Osteoblast (primary cell): Measurements from ENCODE around the gene PRKCE. TPM values are rescaled to one million over a fixed set of nuclear protein-coding genes. Genes with fewer than 3 reads are reported as not detected.

ENCODE experiments used
- DNase-seq: peaks from one replicate; pipeline ENCODE4 v3.0.0; 2011; ENCODE audit warnings: low spot score, mixed read lengths; ENCODE audit not compliant: insufficient read length; ENCODE audit errors: missing footprints
- H2AFZ ChIP-seq: 2 replicates; pipeline ENCODE4 v1.6.0; 2011; ENCODE audit warnings: mild to moderate bottlenecking, low read length
- H3K27ac ChIP-seq: 2 replicates; pipeline ENCODE4 v1.5.1; 2011; ENCODE audit warnings: mild to moderate bottlenecking, low read depth, low read length, moderate library complexity
- H3K27me3 ChIP-seq: 2 replicates; pipeline ENCODE4 v1.6.0; 2012; ENCODE audit warnings: mild to moderate bottlenecking, control low read depth, inconsistent platforms, low read length, moderate library complexity; ENCODE audit not compliant: insufficient read depth
- H3K36me3 ChIP-seq: 2 replicates; pipeline ENCODE4 v1.5.1; 2011; ENCODE audit warnings: mild to moderate bottlenecking, low read length, control low read depth, moderate library complexity; ENCODE audit not compliant: insufficient read depth
- H3K4me1 ChIP-seq: 2 replicates; pipeline ENCODE4 v1.5.1; 2011; ENCODE audit warnings: mild to moderate bottlenecking, low read length, control low read depth, moderate library complexity; ENCODE audit not compliant: insufficient read depth
- H3K4me2 ChIP-seq: 2 replicates; pipeline ENCODE4 v1.6.0; 2011; ENCODE audit warnings: mild to moderate bottlenecking, low read length; ENCODE audit not compliant: insufficient read depth
- H3K4me3 ChIP-seq: fragments of 200-600 bp; sonication (generic); 3 replicates; pipeline ENCODE4 v1.5.1; 2012; ENCODE audit warnings: mild to moderate bottlenecking, low read length, inconsistent platforms; ENCODE audit not compliant: insufficient read depth
- H3K79me2 ChIP-seq: 2 replicates; pipeline ENCODE4 v1.6.0; 2012; ENCODE audit warnings: mild to moderate bottlenecking, low read length, control low read depth, inconsistent platforms; ENCODE audit not compliant: insufficient read depth
- H3K9me3 ChIP-seq: 2 replicates; pipeline ENCODE4 v1.5.1; 2011; ENCODE audit warnings: low read depth, low read length, control low read depth
- H4K20me1 ChIP-seq: 2 replicates; pipeline ENCODE4 v1.6.0; 2012; ENCODE audit warnings: mild to moderate bottlenecking, low read length, control low read depth; ENCODE audit not compliant: insufficient read depth
- total RNA-seq: library from RNA; depleted of rRNA; stranded (reverse); fragments of >200 nt; gene quantifications from 2 replicates; pipeline ENCODE4 v1.2.3, GENCODE V29; 2012
- TF ChIP-seq, protein P1 (sequence below): IDR thresholded peaks from 2 replicates; pipeline ENCODE4 v1.5.1; 2011; ENCODE audit warnings: mild to moderate bottlenecking, low read depth, low read length, moderate library complexity; ENCODE audit errors: extremely low read depth

The PRKCE gene
- total RNA-seq, 1 donor, result 22.1 TPM

DNA sequence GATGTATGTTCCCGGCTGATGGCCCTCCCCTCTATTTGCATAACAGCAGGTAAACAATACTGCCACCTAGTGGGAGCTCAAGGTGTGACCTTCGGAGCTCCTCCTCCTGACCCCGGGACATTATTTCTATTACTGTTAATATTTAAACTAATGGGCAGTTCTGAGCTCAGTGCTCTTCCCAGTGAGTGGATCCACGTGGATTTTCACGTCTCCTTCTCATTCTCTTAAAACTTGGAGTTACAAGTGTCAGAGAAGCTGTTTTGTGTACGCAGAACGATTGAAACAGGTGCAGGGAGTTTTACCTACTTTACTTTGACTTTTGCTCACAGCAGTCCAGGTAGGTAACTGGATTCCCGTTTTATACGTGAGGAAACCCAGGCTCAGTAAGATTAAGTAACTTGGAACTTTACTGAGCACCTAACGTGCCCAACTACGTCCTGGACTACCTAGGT, 127.3 kb downstream of the PRKCE start:
- peak overlapping the region; percentile 32 for H3K4me2 ChIP-seq
- DNase-seq, result peak; percentile 90
- H2AFZ ChIP-seq, result no peak overlapping the region
- no peak overlapping the region for H3K27ac ChIP-seq
- no peaks in the 10 kb centered on the region for H3K79me2 ChIP-seq
- no peaks in the 10 kb centered on the region for H3K9me3 ChIP-seq
- no peaks in the 10 kb centered on the region for H3K36me3 ChIP-seq
- peaks cover 13% of the 10 kb centered on the region for H3K4me1 ChIP-seq
- TF ChIP-seq, protein P1, sequence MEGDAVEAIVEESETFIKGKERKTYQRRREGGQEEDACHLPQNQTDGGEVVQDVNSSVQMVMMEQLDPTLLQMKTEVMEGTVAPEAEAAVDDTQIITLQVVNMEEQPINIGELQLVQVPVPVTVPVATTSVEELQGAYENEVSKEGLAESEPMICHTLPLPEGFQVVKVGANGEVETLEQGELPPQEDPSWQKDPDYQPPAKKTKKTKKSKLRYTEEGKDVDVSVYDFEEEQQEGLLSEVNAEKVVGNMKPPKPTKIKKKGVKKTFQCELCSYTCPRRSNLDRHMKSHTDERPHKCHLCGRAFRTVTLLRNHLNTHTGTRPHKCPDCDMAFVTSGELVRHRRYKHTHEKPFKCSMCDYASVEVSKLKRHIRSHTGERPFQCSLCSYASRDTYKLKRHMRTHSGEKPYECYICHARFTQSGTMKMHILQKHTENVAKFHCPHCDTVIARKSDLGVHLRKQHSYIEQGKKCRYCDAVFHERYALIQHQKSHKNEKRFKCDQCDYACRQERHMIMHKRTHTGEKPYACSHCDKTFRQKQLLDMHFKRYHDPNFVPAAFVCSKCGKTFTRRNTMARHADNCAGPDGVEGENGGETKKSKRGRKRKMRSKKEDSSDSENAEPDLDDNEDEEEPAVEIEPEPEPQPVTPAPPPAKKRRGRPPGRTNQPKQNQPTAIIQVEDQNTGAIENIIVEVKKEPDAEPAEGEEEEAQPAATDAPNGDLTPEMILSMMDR, result peak; percentile 83
- H3K4me3 ChIP-seq, result no peak overlapping the region
- no peaks in the 10 kb centered on the region for H3K27me3 ChIP-seq
- H4K20me1 ChIP-seq, result peaks cover 8% of the 10 kb centered on the region

DNA sequence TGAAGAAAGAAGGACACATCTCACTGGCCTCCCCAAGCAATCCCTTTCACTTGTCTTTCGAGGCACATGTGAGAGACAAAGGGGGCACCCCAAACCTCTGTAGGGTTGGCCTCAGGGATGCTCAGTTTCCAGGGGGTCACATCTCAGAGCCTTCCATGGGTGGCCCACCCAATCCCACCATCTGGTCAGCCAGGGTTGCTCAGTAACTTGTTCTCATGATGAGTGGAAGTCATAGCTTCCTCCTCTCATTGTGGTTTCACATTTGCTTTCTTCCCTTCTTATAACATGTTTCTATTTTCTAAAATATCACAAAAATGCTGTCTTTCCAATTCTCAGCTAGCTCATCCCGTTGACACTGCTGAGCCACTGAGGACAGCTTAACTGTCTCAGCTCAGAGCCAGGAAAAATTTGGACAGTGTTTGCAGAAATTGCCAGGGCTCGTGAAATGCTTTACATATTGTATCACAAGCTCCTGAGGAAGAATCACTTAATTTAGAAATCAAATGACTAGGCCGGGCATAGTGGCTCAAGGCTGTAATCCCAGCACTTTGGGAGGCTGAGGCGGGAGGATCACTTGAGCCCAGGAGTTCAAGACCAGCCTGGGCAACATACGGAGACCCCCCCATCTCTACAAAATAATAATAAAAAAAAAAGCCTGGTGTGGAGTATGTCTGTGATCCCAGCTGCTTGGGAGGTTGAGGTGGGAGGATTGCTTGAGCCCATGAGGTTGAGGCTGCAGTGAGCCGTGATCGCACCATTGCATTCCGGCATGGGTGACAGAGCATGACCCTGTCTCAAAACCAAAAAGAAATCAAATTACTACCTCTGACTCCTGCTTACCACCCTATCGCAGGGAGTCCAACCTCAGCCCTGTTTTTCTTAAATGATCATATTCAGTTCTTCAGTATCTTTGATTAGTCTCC, 129.3 kb downstream of the PRKCE start:
- H4K20me1 ChIP-seq, result peaks cover 8% of the 10 kb centered on the region
- no peaks in the 10 kb centered on the region for H3K27me3 ChIP-seq

DNA sequence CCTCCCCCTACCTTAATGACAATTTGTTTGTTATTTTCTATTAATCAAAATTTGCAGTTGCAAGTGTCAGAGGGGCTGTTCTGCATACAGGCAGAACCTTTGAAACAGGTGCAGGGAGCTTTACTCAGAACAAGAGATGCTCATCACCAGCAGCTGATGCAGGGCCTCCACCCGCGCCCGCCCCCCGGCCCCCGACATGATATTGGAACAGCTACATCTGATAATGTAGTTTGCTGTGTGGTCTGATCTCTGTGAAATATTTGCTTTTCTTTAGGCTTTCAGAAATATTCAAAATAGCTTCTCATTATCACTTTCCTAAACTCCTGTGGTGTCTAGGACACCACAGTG, 130.0 kb downstream of the PRKCE start:
- DNase-seq, result no peak
- peaks cover 8% of the 10 kb centered on the region for H4K20me1 ChIP-seq
- H2AFZ ChIP-seq, result no peak overlapping the region
- H3K4me3 ChIP-seq, result no peak overlapping the region
- TF ChIP-seq, protein P1, result no peak
- peaks cover 4% of the 10 kb centered on the region for H3K4me1 ChIP-seq
- H3K36me3 ChIP-seq, result no peaks in the 10 kb centered on the region
- H3K27me3 ChIP-seq, result no peaks in the 10 kb centered on the region
- H3K9me3 ChIP-seq, result no peaks in the 10 kb centered on the region
- no peak overlapping the region for H3K4me2 ChIP-seq
- no peaks in the 10 kb centered on the region for H3K79me2 ChIP-seq
- H3K27ac ChIP-seq, result no peak overlapping the region

More for the DNA sequence above, 129.3 kb downstream of the PRKCE start:
- no peak for DNase-seq
- H3K36me3 ChIP-seq, result no peaks in the 10 kb centered on the region
- H3K79me2 ChIP-seq, result no peaks in the 10 kb centered on the region
- no peak overlapping the region for H3K4me2 ChIP-seq
- TF ChIP-seq, protein P1, result no peak
- no peak overlapping the region for H3K27ac ChIP-seq
- H3K4me1 ChIP-seq, result peaks cover 10% of the 10 kb centered on the region
- no peaks in the 10 kb centered on the region for H3K9me3 ChIP-seq
- no peak overlapping the region for H3K4me3 ChIP-seq
- H2AFZ ChIP-seq, result no peak overlapping the region

DNA sequence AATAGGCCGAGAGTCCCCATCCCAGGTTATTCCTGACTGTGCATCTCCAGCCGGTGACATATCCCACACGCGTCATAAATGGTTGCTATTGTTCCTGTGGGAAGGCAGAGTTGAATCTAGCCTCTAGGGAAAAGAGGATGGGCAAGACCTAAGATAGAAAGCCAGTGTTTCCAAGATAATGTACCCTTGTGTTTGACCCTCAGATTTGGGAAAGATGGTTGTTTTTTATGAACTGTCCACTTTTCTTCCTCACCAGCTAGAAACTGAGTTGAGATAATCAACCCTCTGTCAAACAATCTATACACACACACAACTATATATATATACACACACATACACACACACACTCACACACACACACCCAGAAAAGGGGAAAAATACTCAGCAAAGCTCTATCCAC, 131.0 kb downstream of the PRKCE start:
- TF ChIP-seq, protein P1, result no peak
- H3K4me3 ChIP-seq, result no peak overlapping the region
- no peaks in the 10 kb centered on the region for H3K36me3 ChIP-seq
- H3K79me2 ChIP-seq, result no peaks in the 10 kb centered on the region
- no peaks in the 10 kb centered on the region for H3K4me1 ChIP-seq
- H3K27ac ChIP-seq, result no peak overlapping the region
- H3K9me3 ChIP-seq, result no peaks in the 10 kb centered on the region
- no peak overlapping the region for H2AFZ ChIP-seq
- H3K27me3 ChIP-seq, result no peaks in the 10 kb centered on the region
- H4K20me1 ChIP-seq, result peaks cover 8% of the 10 kb centered on the region
- no peak for DNase-seq
- no peak overlapping the region for H3K4me2 ChIP-seq
